H9 (cell line): ENCODE results near the gene ALG2. TPM values are rescaled to one million over a fixed set of nuclear protein-coding genes. Genes with fewer than 3 reads are reported as not detected.

Experiments
- DNase-seq: peaks from one replicate; pipeline ENCODE4 v3.0.0-alpha.2; 2017
- H2AFZ ChIP-seq: one replicate; pipeline ENCODE4 v1.6.1; 2013; ENCODE audit warnings: mild to moderate bottlenecking, low read length, control low read depth, moderate library complexity
- H2AK5ac ChIP-seq: 2 replicates; pipeline ENCODE4 v1.6.1; 2013; ENCODE audit warnings: low read length, control low read depth, mixed read lengths; ENCODE audit not compliant: insufficient read length
- H2BK120ac ChIP-seq: one replicate; pipeline ENCODE4 v1.6.1; 2013; ENCODE audit warnings: low read depth, mild to moderate bottlenecking, low read length, control low read depth, inconsistent platforms; ENCODE audit not compliant: poor library complexity, severe bottlenecking
- H2BK12ac ChIP-seq: 2 replicates; pipeline ENCODE4 v1.6.1; 2013; ENCODE audit warnings: low read length, control low read depth, mixed read lengths, low read depth; ENCODE audit not compliant: insufficient read length
- H2BK15ac ChIP-seq: 2 replicates; pipeline ENCODE4 v1.6.1; 2013; ENCODE audit warnings: low read depth, low read length, control low read depth
- H2BK20ac ChIP-seq: one replicate; pipeline ENCODE4 v1.6.1; 2013; ENCODE audit warnings: low read depth, mild to moderate bottlenecking, low read length, control low read depth, inconsistent platforms; ENCODE audit not compliant: poor library complexity, severe bottlenecking
- H2BK5ac ChIP-seq: 2 replicates; pipeline ENCODE4 v1.6.1; 2013; ENCODE audit warnings: low read length, control low read depth, mixed read lengths; ENCODE audit not compliant: insufficient read length
- H3K14ac ChIP-seq: 2 replicates; pipeline ENCODE4 v1.6.1; 2013; ENCODE audit warnings: low read length, control low read depth; ENCODE audit not compliant: insufficient read depth
- H3K18ac ChIP-seq: 2 replicates; pipeline ENCODE4 v1.6.1; 2013; ENCODE audit warnings: low read depth, mild to moderate bottlenecking, mixed read lengths, low read length, control low read depth; ENCODE audit not compliant: insufficient read length
- H3K23ac ChIP-seq: 2 replicates; pipeline ENCODE4 v1.6.1; 2013; ENCODE audit warnings: low read length, control low read depth, mixed read lengths, low read depth; ENCODE audit not compliant: insufficient read length
- H3K23me2 ChIP-seq: 2 replicates; pipeline ENCODE4 v1.6.1; 2013; ENCODE audit warnings: low read depth, mild to moderate bottlenecking, mixed read lengths, low read length, control low read depth; ENCODE audit not compliant: insufficient read length, poor library complexity, severe bottlenecking
- H3K27ac ChIP-seq: 2 replicates; pipeline ENCODE4 v1.5.1; 2013; ENCODE audit warnings: low read length, control low read depth, mixed read lengths, low read depth; ENCODE audit not compliant: insufficient read length
- H3K27me3 ChIP-seq: 2 replicates; pipeline ENCODE4 v1.6.1; 2013; ENCODE audit warnings: low read length, control low read depth, inconsistent platforms; ENCODE audit not compliant: insufficient read depth
- H3K4ac ChIP-seq: 2 replicates; pipeline ENCODE4 v1.6.1; 2013; ENCODE audit warnings: low read depth, mild to moderate bottlenecking, control low read depth, inconsistent platforms, low read length, moderate library complexity
- H3K4me1 ChIP-seq: 2 replicates; pipeline ENCODE4 v1.6.1; 2013; ENCODE audit warnings: low read length, control low read depth, inconsistent platforms; ENCODE audit not compliant: insufficient read depth
- H3K4me2 ChIP-seq: 2 replicates; pipeline ENCODE4 v1.6.1; 2013; ENCODE audit warnings: low read length, control low read depth, mixed read lengths; ENCODE audit not compliant: insufficient read length, insufficient read depth
- H3K56ac ChIP-seq: 2 replicates; pipeline ENCODE4 v1.6.1; 2013; ENCODE audit warnings: low read depth, mild to moderate bottlenecking, mixed read lengths, low read length, control low read depth; ENCODE audit not compliant: insufficient read length
- H3K79me1 ChIP-seq: 2 replicates; pipeline ENCODE4 v1.6.1; 2013; ENCODE audit warnings: low read depth, mild to moderate bottlenecking, moderate library complexity, low read length, control low read depth, inconsistent platforms; ENCODE audit not compliant: insufficient read depth, poor library complexity, severe bottlenecking
- H3K79me2 ChIP-seq: 2 replicates; pipeline ENCODE4 v1.6.1; 2013; ENCODE audit warnings: low read length, control low read depth, inconsistent platforms; ENCODE audit not compliant: insufficient read depth
- H3K9ac ChIP-seq: 2 replicates; pipeline ENCODE4 v1.6.1; 2013; ENCODE audit warnings: low read length, control low read depth, mixed read lengths; ENCODE audit not compliant: insufficient read length; ENCODE audit errors: extremely low read depth
- H3K9me3 ChIP-seq: one replicate; pipeline ENCODE4 v1.6.1; 2013; ENCODE audit warnings: low read depth, low read length, inconsistent platforms; ENCODE audit not compliant: control insufficient read depth
- H3T11ph ChIP-seq: one replicate; pipeline ENCODE4 v1.6.1; 2013; ENCODE audit warnings: mild to moderate bottlenecking, low read length, control low read depth, inconsistent platforms
- H4K20me1 ChIP-seq: one replicate; pipeline ENCODE4 v1.6.1; 2013; ENCODE audit not compliant: control insufficient read depth, insufficient read length, insufficient read depth
- H4K5ac ChIP-seq: 2 replicates; pipeline ENCODE4 v1.6.1; 2013; ENCODE audit warnings: low read depth, mild to moderate bottlenecking, mixed read lengths, low read length, control low read depth; ENCODE audit not compliant: insufficient read length
- H4K8ac ChIP-seq: replicated peaks from 2 replicates; pipeline ENCODE4 v1.6.1; 2013; ENCODE audit warnings: low read length, control low read depth, mixed read lengths, low read depth; ENCODE audit not compliant: insufficient read length
- H4K91ac ChIP-seq: 2 replicates; pipeline ENCODE4 v1.6.1; 2013; ENCODE audit warnings: low read depth, mild to moderate bottlenecking, moderate library complexity, mixed read lengths, low read length, control low read depth; ENCODE audit not compliant: insufficient read length
- H3K27ac Mint-ChIP-seq, 3 experiments: 2 replicates in 2 of 3; 3 replicates in 1 of 3; pipeline ENCODE4 v1.8.0; 2020 to 2021; ENCODE audit warnings: mixed read lengths in 3 of 3, mild to moderate bottlenecking in 1 of 3, moderate library complexity in 1 of 3
- H3K27me3 Mint-ChIP-seq: 2 replicates; pipeline ENCODE4 v1.8.0; 2021; ENCODE audit warnings: low read depth, mild to moderate bottlenecking, moderate library complexity, mixed read lengths
- H3K36me3 Mint-ChIP-seq, 3 experiments: 2 replicates in 2 of 3; 3 replicates in 1 of 3; pipeline ENCODE4 v1.8.0; 2020 to 2021; ENCODE audit warnings: low read depth in 3 of 3, mixed read lengths in 3 of 3; ENCODE audit not compliant: insufficient read depth in 1 of 3
- H3K4me1 Mint-ChIP-seq, 2 experiments: 2 replicates each; pipeline ENCODE4 v1.8.0; 2020; ENCODE audit warnings: mixed read lengths in 2 of 2
- H3K4me3 Mint-ChIP-seq, 2 experiments: 2 replicates in 1 of 2; 3 replicates in 1 of 2; pipeline ENCODE4 v1.8.0; 2020 to 2021; ENCODE audit warnings: mild to moderate bottlenecking in 2 of 2, mixed read lengths in 2 of 2, moderate library complexity in 1 of 2
- H3K9me3 Mint-ChIP-seq, 2 experiments: 2 replicates in 1 of 2; 3 replicates in 1 of 2; pipeline ENCODE4 v1.8.0; 2020; ENCODE audit warnings: mild to moderate bottlenecking in 2 of 2, mixed read lengths in 2 of 2, moderate library complexity in 1 of 2
- CTCF ChIP-seq: fragments of 200-600 bp; sonication (generic); conservative IDR thresholded peaks from 3 replicates; pipeline ENCODE4 v1.8.0; 2021; ENCODE audit warnings: antibody characterized with exemption, mild to moderate bottlenecking
- WGBS: extraction: QIAGEN DNeasy Blood & Tissue Kit; methylation state at CpG from one replicate; pipeline ENCODE4 v1.1.7; 2013; ENCODE audit warnings: missing lambda C conversion rate, low lambda C conversion rate, mixed read lengths; ENCODE audit not compliant: insufficient read length; ENCODE audit errors: extremely low coverage; 5-methylcytosine and 5-hydroxymethylcytosine counted together
- total RNA-seq: library from RNA; stranded (reverse); gene quantifications from 2 replicates; pipeline ENCODE4 v1.2.1, GENCODE V29; 2021

Gene ALG2
- total RNA-seq, 1 experiment from 2014 or later, result 30.1 TPM

- Mint-ChIP-seq H3K4me3 (no peak overlapping the region), H3K36me3 (no peaks in the 10 kb centered on the region), H3K9me3 (no peaks in the 10 kb centered on the region), H3K27ac (no peak overlapping the region), H3K27me3 (no peaks in the 10 kb centered on the region; the same call in 1 of the 2 replicates), H3K4me1 (peaks cover 4 to 5% of the 10 kb centered on the region in 2 experiments)
- Histone ChIP-seq H3K4ac (no peak overlapping the region), H2AK5ac (no peak overlapping the region), H4K5ac (no peak overlapping the region), H3K18ac (no peak overlapping the region), H4K20me1 (no peaks in the 10 kb centered on the region), H3K79me1 (no peaks in the 10 kb centered on the region), H3K27ac (no peak overlapping the region), H3K23ac (no peak overlapping the region), H3K79me2 (no peaks in the 10 kb centered on the region), H3K9me3 (no peaks in the 10 kb centered on the region), H3K23me2 (no peaks in the 10 kb centered on the region), H3K27me3 (no peaks in the 10 kb centered on the region), H4K91ac (no peak overlapping the region), H2BK120ac (no peak overlapping the region), H3K14ac (no peak overlapping the region), H2BK20ac (no peak overlapping the region), H2BK15ac (no peak overlapping the region), H3T11ph (no peak overlapping the region), H2BK12ac (no peak overlapping the region), H3K4me1 (no peaks in the 10 kb centered on the region), H2AFZ (no peak overlapping the region), H3K4me2 (no peak overlapping the region), H2BK5ac (no peak overlapping the region), H4K8ac (no peak overlapping the region), H3K56ac (no peak overlapping the region), H3K9ac (no peak overlapping the region)
- DNase-seq, result peak; percentile 44
- peak; percentile 71 for TF ChIP-seq CTCF
- no CpG with 5 or more reads among the region's 3 CpGs for WGBS
These were observed 42.4 kb upstream of the ALG2 start for GRCh38 chr9:99264070-99264680.
